ENCODE results near the gene MAP7. TPM values are rescaled to one million over a fixed set of nuclear protein-coding genes. Genes with fewer than 3 reads are reported as not detected.

Gene MAP7
- total RNA-seq, 1 donor from 2014 or later: 0.35 TPM

GRCh38 chr6:136510782-136511181 lies 39.4 kb downstream of the MAP7 start:
- DNase-seq: no peak
- no peaks in the 10 kb centered on the region for H3K9me3 Mint-ChIP-seq
- H3K27ac Mint-ChIP-seq: no peak overlapping the region
- no peak for ATAC-seq (ENCODE audit: low read depth)
- POLR2A ChIA-PET: no interaction called here
- no peaks in the 10 kb centered on the region for H3K4me1 Mint-ChIP-seq
- TF ChIP-seq, protein P1, sequence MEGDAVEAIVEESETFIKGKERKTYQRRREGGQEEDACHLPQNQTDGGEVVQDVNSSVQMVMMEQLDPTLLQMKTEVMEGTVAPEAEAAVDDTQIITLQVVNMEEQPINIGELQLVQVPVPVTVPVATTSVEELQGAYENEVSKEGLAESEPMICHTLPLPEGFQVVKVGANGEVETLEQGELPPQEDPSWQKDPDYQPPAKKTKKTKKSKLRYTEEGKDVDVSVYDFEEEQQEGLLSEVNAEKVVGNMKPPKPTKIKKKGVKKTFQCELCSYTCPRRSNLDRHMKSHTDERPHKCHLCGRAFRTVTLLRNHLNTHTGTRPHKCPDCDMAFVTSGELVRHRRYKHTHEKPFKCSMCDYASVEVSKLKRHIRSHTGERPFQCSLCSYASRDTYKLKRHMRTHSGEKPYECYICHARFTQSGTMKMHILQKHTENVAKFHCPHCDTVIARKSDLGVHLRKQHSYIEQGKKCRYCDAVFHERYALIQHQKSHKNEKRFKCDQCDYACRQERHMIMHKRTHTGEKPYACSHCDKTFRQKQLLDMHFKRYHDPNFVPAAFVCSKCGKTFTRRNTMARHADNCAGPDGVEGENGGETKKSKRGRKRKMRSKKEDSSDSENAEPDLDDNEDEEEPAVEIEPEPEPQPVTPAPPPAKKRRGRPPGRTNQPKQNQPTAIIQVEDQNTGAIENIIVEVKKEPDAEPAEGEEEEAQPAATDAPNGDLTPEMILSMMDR (IDR thresholded peaks at IDR 0.05): no peak
- intact Hi-C loops (cut with micrococcal nuclease): no loop called here
- CTCF ChIA-PET: no interaction called here
- no peak overlapping the region for H3K4me3 Mint-ChIP-seq
- no peaks in the 10 kb centered on the region for H3K36me3 Mint-ChIP-seq (ENCODE audit: low read depth)
- H3K27me3 Mint-ChIP-seq: peaks cover 9% of the 10 kb centered on the region

DNA sequence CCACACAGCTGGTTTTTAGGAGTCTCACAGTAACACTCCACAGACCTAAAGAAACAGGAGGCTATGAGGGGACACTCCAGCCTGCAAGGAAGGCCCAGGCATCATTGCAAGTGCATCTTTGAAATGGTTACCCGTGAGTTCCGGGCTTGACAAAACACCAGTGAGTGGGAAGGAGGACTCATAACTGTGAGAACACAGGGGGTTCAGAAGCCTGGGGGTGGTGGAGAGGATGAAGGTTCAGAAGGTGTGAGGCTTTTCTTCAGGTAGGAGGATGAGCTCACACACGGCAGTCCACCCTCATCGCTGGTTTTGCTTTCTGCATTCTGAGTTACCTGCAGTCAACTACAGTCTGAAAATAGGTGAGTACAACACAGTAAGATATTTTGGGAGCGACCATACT lies 39.9 kb downstream of the MAP7 start:
- no peak overlapping the region for H3K27ac Mint-ChIP-seq
- ChIA-PET CTCF (no interaction called here), POLR2A (no interaction called here)

DNA sequence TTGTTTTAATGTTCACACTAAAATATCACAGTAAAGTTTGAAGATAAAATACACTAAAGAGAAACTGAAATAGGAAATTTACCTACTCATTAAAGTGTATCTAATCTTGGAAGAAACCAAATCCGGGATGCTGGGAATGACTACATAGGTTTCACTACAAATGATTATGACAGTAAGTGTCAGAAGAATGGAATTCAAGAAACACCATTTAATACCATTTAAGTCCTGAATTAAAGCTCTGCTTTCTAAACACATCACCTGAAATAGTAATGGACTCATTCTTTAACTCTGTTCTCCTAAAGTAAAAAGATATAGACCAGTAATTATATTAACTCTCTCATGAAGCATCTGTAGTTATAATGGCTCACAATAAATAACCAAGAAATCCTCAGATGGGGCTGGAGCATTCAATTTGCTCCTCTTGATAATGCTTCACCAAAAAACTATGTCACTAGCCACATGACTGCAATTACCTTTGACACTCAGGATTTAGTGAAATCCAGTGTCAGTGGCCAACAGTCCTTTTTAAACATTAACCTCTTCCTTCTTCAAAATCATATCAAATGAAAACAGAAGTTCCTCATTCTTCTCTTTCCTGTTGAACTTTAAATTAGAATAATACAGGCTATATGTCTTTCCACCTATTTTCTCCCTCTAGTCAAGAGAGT lies 41.4 kb downstream of the MAP7 start:
- Mint-ChIP-seq H3K27ac (no peak overlapping the region), H3K9me3 (no peaks in the 10 kb centered on the region), H3K4me1 (peaks cover under 1% of the 10 kb centered on the region), H3K4me3 (no peak overlapping the region), H3K36me3 (ENCODE audit: low read depth) (no peaks in the 10 kb centered on the region), H3K27me3 (peaks cover 6% of the 10 kb centered on the region)
- CTCF ChIA-PET: no interaction called here
- no peak for DNase-seq
- ATAC-seq (ENCODE audit: low read depth): no peak
- intact Hi-C loops (cut with micrococcal nuclease): no loop called here
- TF ChIP-seq, protein P1 (IDR thresholded peaks at IDR 0.05): no peak
- POLR2A ChIA-PET: no interaction called here

More for the DNA sequence above, 39.9 kb downstream of the MAP7 start:
- Mint-ChIP-seq H3K4me1 (no peaks in the 10 kb centered on the region), H3K36me3 (ENCODE audit: low read depth) (no peaks in the 10 kb centered on the region), H3K27me3 (peaks cover 7% of the 10 kb centered on the region), H3K9me3 (no peaks in the 10 kb centered on the region), H3K4me3 (no peak overlapping the region)
- intact Hi-C loops (cut with micrococcal nuclease): no loop called here
- no peak for ATAC-seq (ENCODE audit: low read depth)
- TF ChIP-seq, protein P1 (IDR thresholded peaks at IDR 0.05): no peak
- DNase-seq: no peak

- Mint-ChIP-seq H3K4me1 (peaks cover 18% of the 10 kb centered on the region), H3K27me3 (peaks cover under 1% of the 10 kb centered on the region), H3K27ac (no peak overlapping the region), H3K36me3 (ENCODE audit: low read depth) (no peaks in the 10 kb centered on the region), H3K9me3 (no peaks in the 10 kb centered on the region), H3K4me3 (no peak overlapping the region)
- ATAC-seq (ENCODE audit: low read depth) (no peak), DNase-seq (no peak)
- intact Hi-C loops (cut with micrococcal nuclease): no loop called here
- POLR2A ChIA-PET: no interaction called here
- CTCF ChIA-PET: no interaction called here
- TF ChIP-seq, protein P1 (IDR thresholded peaks at IDR 0.05): no peak
These were observed 44.0 kb downstream of the MAP7 start for GRCh38 chr6:136506124-136506799.

DNA sequence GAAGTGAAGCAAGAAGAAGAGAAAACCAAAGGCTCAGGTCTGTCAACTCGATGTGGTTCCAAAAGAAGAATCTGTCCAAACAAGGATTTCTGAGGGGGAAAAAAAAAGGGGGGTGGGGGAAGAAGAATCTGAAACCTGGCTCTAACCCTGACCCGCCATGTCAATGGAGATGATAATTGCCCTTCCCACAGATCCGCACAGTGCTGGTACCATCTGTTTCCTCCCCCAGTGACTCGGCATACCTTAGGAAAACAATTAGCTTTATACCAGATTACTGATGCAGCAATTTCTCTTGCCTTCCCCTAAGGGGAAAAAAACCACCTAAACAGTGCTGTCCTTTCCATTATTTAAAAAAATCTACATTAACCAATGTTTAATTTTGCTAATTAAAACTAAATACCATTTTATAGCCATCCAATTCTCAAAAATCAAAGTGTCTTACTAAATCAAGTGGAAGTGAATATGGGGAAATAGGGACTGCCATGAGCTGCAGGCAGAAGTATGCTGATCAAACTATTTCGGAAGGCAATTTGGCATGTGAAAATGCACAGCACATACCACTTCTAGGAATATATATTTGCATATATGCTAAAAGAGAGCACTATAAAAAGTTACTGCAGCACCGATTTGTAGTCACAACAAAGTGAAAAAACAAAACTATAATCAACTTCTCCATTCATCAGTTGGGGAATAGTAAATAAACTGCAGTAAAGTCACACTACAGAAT lies 46.8 kb downstream of the MAP7 start:
- no peaks in the 10 kb centered on the region for H3K9me3 Mint-ChIP-seq
- H3K27me3 Mint-ChIP-seq: no peaks in the 10 kb centered on the region
- ChIA-PET POLR2A (no interaction called here), CTCF (no interaction called here)
- H3K36me3 Mint-ChIP-seq (ENCODE audit: low read depth): no peaks in the 10 kb centered on the region
- ATAC-seq (ENCODE audit: low read depth): no peak
- peaks cover 18% of the 10 kb centered on the region for H3K4me1 Mint-ChIP-seq
- peak overlapping the region; percentile 32 for H3K4me3 Mint-ChIP-seq
- TF ChIP-seq, protein P1 (IDR thresholded peaks at IDR 0.05): no peak
- no peak for DNase-seq
- intact Hi-C loops (cut with micrococcal nuclease): no loop called here
- no peak overlapping the region for H3K27ac Mint-ChIP-seq

All from activated B cell treated with CpG ODN at 0.5 μM for 24 hours (primary cell).